GM12878 (cell line): Measurements from ENCODE around the gene ZNF385D. TPM values are rescaled to one million over a fixed set of nuclear protein-coding genes. Genes with fewer than 3 reads are reported as not detected.

Experiments used
- ATAC-seq: fragments of 200-7000 bp; cut with Tn5 transposase; 3 replicates; pipeline ENCODE4 v1.9.1; 2020; ENCODE audit warnings: mild to moderate bottlenecking, moderate library complexity
- BruUV-seq: library from RNA; stranded (reverse); fragments of 400-500 nt; replicated peaks from 2 replicates; lab custom pipeline; 2021; lab: Mats Ljungman, UMichigan
- CTCF ChIA-PET: fragments of 300-600 bp; sonication (Branson Sonifier 250); formaldehyde crosslinking; extraction: SDS; loops from one replicate; lab custom pipeline; 2021; ENCODE audit warnings: inconsistent platforms; lab: Yijun Ruan, JAX
- POLR2A ChIA-PET: fragments of 350-600 bp; formaldehyde crosslinking; extraction: SDS; loops from one replicate; lab custom pipeline; 2021; ENCODE audit warnings: inconsistent platforms; lab: Charles Lee
- RAD21 ChIA-PET: fragments of 300-600 bp; sonication (Branson Sonifier 250); formaldehyde crosslinking; loops from one replicate; lab custom pipeline; 2023; ENCODE audit warnings: antibody characterized with exemption; ENCODE audit not compliant: unreplicated experiment; lab: Charles Lee
- SMC1A ChIA-PET: fragments of 300-600 bp; sonication (Branson Sonifier 250); formaldehyde crosslinking; loops from one replicate; lab custom pipeline; 2023; ENCODE audit not compliant: unreplicated experiment, uncharacterized antibody; lab: Charles Lee
- DNase-seq: peaks from one replicate; pipeline ENCODE4 v3.0.0-alpha.2; 2011; ENCODE audit warnings: low read depth, low spot score
- FAIRE-seq: peaks from 3 replicates; lab custom pipeline; 2011; peaks lifted over from hg19 to GRCh38; lab: Jason Lieb, UNC
- H2AFZ ChIP-seq: 2 replicates; pipeline ENCODE4 v1.6.0; 2011; ENCODE audit warnings: low read depth, low read length, control low read depth; ENCODE audit not compliant: control insufficient read depth
- H3K27ac ChIP-seq: 2 replicates; pipeline ENCODE4 v1.5.1; 2011; ENCODE audit warnings: control low read depth; ENCODE audit not compliant: control insufficient read depth, insufficient read depth
- H3K27me3 ChIP-seq, 2 experiments: replicated peaks in 1 of 2; 2 replicates each; pipeline versions ENCODE4 v1.6.0 to v1.6.1; 2011; ENCODE audit warnings: low read length in 1 of 2; ENCODE audit not compliant: control insufficient read depth in 2 of 2, insufficient read depth in 2 of 2
- H3K36me3 ChIP-seq, 2 experiments: 2 replicates each; pipeline ENCODE4 v1.5.1; 2011; ENCODE audit warnings: low read length in 1 of 2; ENCODE audit not compliant: control insufficient read depth in 2 of 2, insufficient read depth in 2 of 2
- H3K4me1 ChIP-seq: 2 replicates; pipeline ENCODE4 v1.6.1; 2011; ENCODE audit warnings: mild to moderate bottlenecking, low read length, moderate library complexity, mixed read lengths; ENCODE audit not compliant: control insufficient read depth, insufficient read depth
- H3K4me2 ChIP-seq: 2 replicates; pipeline ENCODE4 v1.6.0; 2011; ENCODE audit warnings: control low read depth; ENCODE audit not compliant: control insufficient read depth, insufficient read depth
- H3K4me3 ChIP-seq: fragments of 200-600 bp; sonication (generic); 2 replicates; pipeline ENCODE4 v1.5.1; 2016
- H3K79me2 ChIP-seq: 2 replicates; pipeline ENCODE4 v1.6.0; 2011; ENCODE audit warnings: low read length; ENCODE audit not compliant: control insufficient read depth, insufficient read depth
- H3K9ac ChIP-seq: 2 replicates; pipeline ENCODE4 v1.8.0; 2011; ENCODE audit warnings: low read length, control low read depth, mixed read lengths; ENCODE audit not compliant: control insufficient read depth, insufficient read depth
- H3K9me3 ChIP-seq: replicated peaks from 3 replicates; pipeline ENCODE4 v1.5.1; 2011; ENCODE audit warnings: mild to moderate bottlenecking, low read length; ENCODE audit not compliant: control insufficient read depth, insufficient read depth
- H4K20me1 ChIP-seq: 2 replicates; pipeline ENCODE4 v1.6.0; 2011; ENCODE audit not compliant: control insufficient read depth, insufficient read depth
- ASH2L ChIP-seq: fragments of 300-600, 200-600 bp; sonication (generic); IDR thresholded peaks from 2 replicates; pipeline ENCODE4 v1.6.1; 2017; ENCODE audit warnings: low read depth, mild to moderate bottlenecking, borderline replicate concordance
- ATF7 ChIP-seq: fragments of 450-650 bp; IDR thresholded peaks from 2 replicates; pipeline ENCODE4 v1.6.1; 2016; ENCODE audit warnings: low read depth, mild to moderate bottlenecking
- BCL11A ChIP-seq: IDR thresholded peaks from 2 replicates; pipeline ENCODE4 v1.6.1; 2011; ENCODE audit warnings: low read depth, low read length
- FOS ChIP-seq: IDR thresholded peaks from 3 replicates; pipeline ENCODE4 v1.6.1; 2011; ENCODE audit warnings: borderline replicate concordance; ENCODE audit not compliant: insufficient read length; ENCODE audit errors: extremely low read depth
- FOXM1 ChIP-seq: IDR thresholded peaks from 2 replicates; pipeline ENCODE4 v1.6.1; 2012; ENCODE audit warnings: low read depth, mild to moderate bottlenecking, inconsistent platforms, low read length, moderate library complexity
- MTA3 ChIP-seq: IDR thresholded peaks from 2 replicates; pipeline ENCODE4 v1.6.1; 2012; ENCODE audit warnings: low read length, inconsistent platforms, borderline replicate concordance
- RB1 ChIP-seq: fragments of 450-650 bp; formaldehyde crosslinking; IDR thresholded peaks from 2 replicates; pipeline ENCODE4 v1.6.1; 2017; ENCODE audit warnings: mild to moderate bottlenecking, borderline replicate concordance
- SUZ12 ChIP-seq: fragments of 200-600 bp; sonication (generic); IDR thresholded peaks from one replicate; pipeline ENCODE4 v1.6.1; 2018; ENCODE audit warnings: antibody characterized with exemption, mild to moderate bottlenecking; ENCODE audit not compliant: unreplicated experiment
- TBL1XR1 ChIP-seq: IDR thresholded peaks from 2 replicates; pipeline ENCODE4 v1.6.1; 2012; ENCODE audit warnings: low read depth, low read length, improper control_type of control experiment
- WRNIP1 ChIP-seq: IDR thresholded peaks from 2 replicates; pipeline ENCODE4 v1.6.1; 2011; ENCODE audit warnings: low read depth, low read length, improper control_type of control experiment, borderline replicate concordance
- ZZZ3 ChIP-seq: IDR thresholded peaks from 2 replicates; pipeline ENCODE4 v1.6.1; 2011; ENCODE audit warnings: low read depth; ENCODE audit not compliant: control insufficient read depth, insufficient read length
- whole genome bisulfite sequencing: methylation state at CpG from one replicate; pipeline ENCODE4 v1.1.6; 2016; ENCODE audit warnings: low lambda C conversion rate; ENCODE audit not compliant: insufficient replicate concordance, insufficient coverage; ENCODE audit errors: missing lambda C conversion rate; 5-methylcytosine and 5-hydroxymethylcytosine counted together
- in situ Hi-C: fragments of 300-500 bp; cut with MboI; formaldehyde crosslinking; loops from 9 replicates; pipeline ENCODE4 v1.14.3; 2018; ENCODE audit warnings: mixed read lengths
- intact Hi-C: fragments of 100-400 bp; cut with micrococcal nuclease; formaldehyde crosslinking; loops from one replicate; pipeline ENCODE4 v1.14.2; 2022; ENCODE audit not compliant: unreplicated experiment
- polyA plus RNA-seq, 11 experiments: library from polyadenylated mRNA; depleted of rRNA in 4 of 11; unstranded in 6 of 11; stranded (reverse) in 5 of 11; fragments of >200 nt; fragmentation: Nextera tagmentation in 4 of 11; fragmentation: Illumina TruSeq in 1 of 11; extraction: Ambion mirVana in 4 of 11; extraction: Trizol in 1 of 11; gene quantifications; 1 replicate in 1 of 11; 2 replicates in 10 of 11; pipeline versions ENCODE4 v1.2.1 to v1.2.3, GENCODE V29; 2011 to 2016; ENCODE audit warnings: inconsistent platforms in 2 of 11, missing spikeins in 2 of 11, low read depth in 1 of 11
- total RNA-seq, 4 experiments: library from RNA; depleted of rRNA in 3 of 4; stranded (reverse); fragments of >200 nt in 3 of 4; fragmentation: Illumina TruSeq in 1 of 4; extraction: Trizol in 1 of 4; gene quantifications; 2 replicates each; pipeline versions ENCODE4 v1.2.1 to v1.2.3, GENCODE V29; 2013 to 2021
- TF ChIP-seq, protein P1 (sequence below): fragments of 450-650 bp; IDR thresholded peaks from 2 replicates; pipeline ENCODE4 v1.6.1; 2016; ENCODE audit warnings: mild to moderate bottlenecking
- TF ChIP-seq, protein P2 (sequence below): fragments of 450-650 bp; IDR thresholded peaks from 2 replicates; pipeline ENCODE4 v1.6.1; 2017; ENCODE audit warnings: borderline replicate concordance
- TF ChIP-seq, protein P3 (sequence below): IDR thresholded peaks from 2 replicates; pipeline ENCODE4 v1.6.1; 2012; ENCODE audit warnings: low read depth, low read length, improper control_type of control experiment
- TF ChIP-seq, protein P4 (sequence below): fragments of 450-650 bp; IDR thresholded peaks from 2 replicates; pipeline ENCODE4 v1.6.1; 2017; ENCODE audit warnings: low read depth, mild to moderate bottlenecking, moderate library complexity
- TF ChIP-seq, protein P5 (sequence below): fragments of 450-650 bp; formaldehyde crosslinking; IDR thresholded peaks from 2 replicates; pipeline ENCODE4 v1.4.0; 2022; ENCODE audit warnings: mild to moderate bottlenecking, moderate library complexity

The ZNF385D gene
- total and polyA plus RNA-seq, 10 of the 15 experiments (the other 5 are each of a cell fraction or from before 2014, with no cell fraction given): 0.01 to 0.62 (median 0.18) TPM; not detected in 5

DNA sequence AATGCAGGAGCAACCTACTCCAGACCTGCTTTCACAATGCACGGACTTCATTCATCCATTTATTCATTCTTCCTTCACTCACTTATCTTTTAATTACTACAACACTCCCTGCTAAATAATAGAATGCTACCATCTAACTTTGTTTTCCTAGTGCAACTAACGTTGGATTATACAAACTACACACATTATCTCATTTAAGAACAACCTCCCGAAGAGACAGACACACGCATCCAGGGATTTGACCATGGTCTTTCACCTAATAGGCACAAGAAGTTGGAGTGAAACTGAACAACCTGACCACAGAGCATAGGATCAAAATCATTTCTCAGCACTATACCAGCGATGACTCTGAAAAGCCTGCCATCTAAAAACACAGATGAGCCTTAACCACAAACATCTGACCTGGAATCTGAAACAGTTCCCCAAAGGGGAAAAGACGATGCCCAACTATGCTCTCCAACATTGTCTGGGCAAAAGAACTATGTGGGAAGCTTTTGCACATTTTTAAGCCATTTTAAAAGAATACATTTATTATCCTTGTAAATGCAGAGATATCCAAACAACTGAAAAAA is 21.0 kb downstream of the ZNF385D start:
- ATAC-seq (no peak), FAIRE-seq (no peak), DNase-seq (no peak)
- intact Hi-C loops (no loop called here), in situ Hi-C loops (no loop called here)
- no peak for TF ChIP-seq TBL1XR1
- no peak for TF ChIP-seq ATF7
- no peak for TF ChIP-seq WRNIP1
- TF ChIP-seq, protein P1, sequence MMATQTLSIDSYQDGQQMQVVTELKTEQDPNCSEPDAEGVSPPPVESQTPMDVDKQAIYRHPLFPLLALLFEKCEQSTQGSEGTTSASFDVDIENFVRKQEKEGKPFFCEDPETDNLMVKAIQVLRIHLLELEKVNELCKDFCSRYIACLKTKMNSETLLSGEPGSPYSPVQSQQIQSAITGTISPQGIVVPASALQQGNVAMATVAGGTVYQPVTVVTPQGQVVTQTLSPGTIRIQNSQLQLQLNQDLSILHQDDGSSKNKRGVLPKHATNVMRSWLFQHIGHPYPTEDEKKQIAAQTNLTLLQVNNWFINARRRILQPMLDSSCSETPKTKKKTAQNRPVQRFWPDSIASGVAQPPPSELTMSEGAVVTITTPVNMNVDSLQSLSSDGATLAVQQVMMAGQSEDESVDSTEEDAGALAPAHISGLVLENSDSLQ: no peak
- TF ChIP-seq, protein P2, sequence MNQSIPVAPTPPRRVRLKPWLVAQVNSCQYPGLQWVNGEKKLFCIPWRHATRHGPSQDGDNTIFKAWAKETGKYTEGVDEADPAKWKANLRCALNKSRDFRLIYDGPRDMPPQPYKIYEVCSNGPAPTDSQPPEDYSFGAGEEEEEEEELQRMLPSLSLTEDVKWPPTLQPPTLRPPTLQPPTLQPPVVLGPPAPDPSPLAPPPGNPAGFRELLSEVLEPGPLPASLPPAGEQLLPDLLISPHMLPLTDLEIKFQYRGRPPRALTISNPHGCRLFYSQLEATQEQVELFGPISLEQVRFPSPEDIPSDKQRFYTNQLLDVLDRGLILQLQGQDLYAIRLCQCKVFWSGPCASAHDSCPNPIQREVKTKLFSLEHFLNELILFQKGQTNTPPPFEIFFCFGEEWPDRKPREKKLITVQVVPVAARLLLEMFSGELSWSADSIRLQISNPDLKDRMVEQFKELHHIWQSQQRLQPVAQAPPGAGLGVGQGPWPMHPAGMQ: no peak
- TF ChIP-seq FOXM1: no peak
- no peak for TF ChIP-seq FOS
- TF ChIP-seq, protein P3, sequence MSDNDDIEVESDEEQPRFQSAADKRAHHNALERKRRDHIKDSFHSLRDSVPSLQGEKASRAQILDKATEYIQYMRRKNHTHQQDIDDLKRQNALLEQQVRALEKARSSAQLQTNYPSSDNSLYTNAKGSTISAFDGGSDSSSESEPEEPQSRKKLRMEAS: no peak
- TF ChIP-seq ASH2L: no peak
- TF ChIP-seq SUZ12: no peak
- TF ChIP-seq MTA3: no peak
- TF ChIP-seq, protein P4, sequence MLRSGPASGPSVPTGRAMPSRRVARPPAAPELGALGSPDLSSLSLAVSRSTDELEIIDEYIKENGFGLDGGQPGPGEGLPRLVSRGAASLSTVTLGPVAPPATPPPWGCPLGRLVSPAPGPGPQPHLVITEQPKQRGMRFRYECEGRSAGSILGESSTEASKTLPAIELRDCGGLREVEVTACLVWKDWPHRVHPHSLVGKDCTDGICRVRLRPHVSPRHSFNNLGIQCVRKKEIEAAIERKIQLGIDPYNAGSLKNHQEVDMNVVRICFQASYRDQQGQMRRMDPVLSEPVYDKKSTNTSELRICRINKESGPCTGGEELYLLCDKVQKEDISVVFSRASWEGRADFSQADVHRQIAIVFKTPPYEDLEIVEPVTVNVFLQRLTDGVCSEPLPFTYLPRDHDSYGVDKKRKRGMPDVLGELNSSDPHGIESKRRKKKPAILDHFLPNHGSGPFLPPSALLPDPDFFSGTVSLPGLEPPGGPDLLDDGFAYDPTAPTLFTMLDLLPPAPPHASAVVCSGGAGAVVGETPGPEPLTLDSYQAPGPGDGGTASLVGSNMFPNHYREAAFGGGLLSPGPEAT: no peak
- no peak for TF ChIP-seq RB1
- TF ChIP-seq BCL11A: no peak
- no peak for TF ChIP-seq ZZZ3
- TF ChIP-seq, protein P5, sequence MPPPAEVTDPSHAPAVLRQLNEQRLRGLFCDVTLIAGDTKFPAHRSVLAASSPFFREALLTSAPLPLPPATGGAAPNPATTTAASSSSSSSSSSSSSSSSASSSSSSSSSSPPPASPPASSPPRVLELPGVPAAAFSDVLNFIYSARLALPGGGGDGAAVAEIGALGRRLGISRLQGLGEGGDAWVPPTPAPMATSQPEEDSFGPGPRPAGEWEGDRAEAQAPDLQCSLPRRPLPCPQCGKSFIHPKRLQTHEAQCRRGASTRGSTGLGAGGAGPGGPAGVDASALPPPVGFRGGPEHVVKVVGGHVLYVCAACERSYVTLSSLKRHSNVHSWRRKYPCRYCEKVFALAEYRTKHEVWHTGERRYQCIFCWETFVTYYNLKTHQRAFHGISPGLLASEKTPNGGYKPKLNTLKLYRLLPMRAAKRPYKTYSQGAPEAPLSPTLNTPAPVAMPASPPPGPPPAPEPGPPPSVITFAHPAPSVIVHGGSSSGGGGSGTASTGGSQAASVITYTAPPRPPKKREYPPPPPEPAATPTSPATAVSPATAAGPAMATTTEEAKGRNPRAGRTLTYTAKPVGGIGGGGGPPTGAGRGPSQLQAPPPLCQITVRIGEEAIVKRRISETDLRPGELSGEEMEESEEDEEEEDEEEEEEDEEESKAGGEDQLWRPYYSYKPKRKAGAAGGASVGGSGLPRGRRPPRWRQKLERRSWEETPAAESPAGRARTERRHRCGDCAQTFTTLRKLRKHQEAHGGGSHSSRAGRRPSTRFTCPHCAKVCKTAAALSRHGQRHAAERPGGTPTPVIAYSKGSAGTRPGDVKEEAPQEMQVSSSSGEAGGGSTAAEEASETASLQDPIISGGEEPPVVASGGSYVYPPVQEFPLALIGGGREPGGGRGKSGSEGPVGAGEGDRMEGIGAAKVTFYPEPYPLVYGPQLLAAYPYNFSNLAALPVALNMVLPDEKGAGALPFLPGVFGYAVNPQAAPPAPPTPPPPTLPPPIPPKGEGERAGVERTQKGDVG (CRISPR knock-in tag): no peak
- BruUV-seq: no TSS peak
- Histone ChIP-seq H3K36me3 (no peaks in the 10 kb centered on the region), H3K4me2 (no peak overlapping the region), H4K20me1 (no peaks in the 10 kb centered on the region), H3K4me1 (no peaks in the 10 kb centered on the region), H3K27me3 (no peaks in the 10 kb centered on the region), H3K4me3 (no peak overlapping the region), H3K9ac (no peak overlapping the region), H3K27ac (no peak overlapping the region), H2AFZ (no peak overlapping the region), H3K9me3 (no peaks in the 10 kb centered on the region), H3K79me2 (no peaks in the 10 kb centered on the region)
- ChIA-PET POLR2A (no interaction called here), SMC1A (no interaction called here), CTCF (no interaction called here), RAD21 (no interaction called here)
- WGBS: 2% methylated on average over 6 of the region's 6 CpGs
